HG02840 (cell line): Measurements from ENCODE around the gene PTGIS.
"Not testable (repeated sequence)": the region's sequence is repeated elsewhere in the genome, so short reads cannot be mapped to it uniquely, and the experiment has no call there.

Experiments used
- ATAC-seq: cut with Tn5 transposase; IDR thresholded peaks from one replicate; pipeline ENCODE4 v1.9.1; 2021; ENCODE audit warnings: mild to moderate bottlenecking, moderate library complexity, moderate number of reproducible peaks; ENCODE audit not compliant: unreplicated experiment, low FRiP score

The PTGIS gene

GRCh38 chr20:49579874-49580812 lies 12.2 kb upstream of the PTGIS start:
- no peak for ATAC-seq

GRCh38 chr20:49579195-49579594 lies 11.3 kb upstream of the PTGIS start:
- ATAC-seq = no peak

GRCh38 chr20:49578436-49578835 lies 10.5 kb upstream of the PTGIS start:
- no peak for ATAC-seq

- no peak for ATAC-seq
These were observed 7.7 kb upstream of the PTGIS start for GRCh38 chr20:49575551-49576060.

GRCh38 chr20:49573900-49574416 lies 6.0 kb upstream of the PTGIS start:
- ATAC-seq = no peak

GRCh38 chr20:49572857-49573256 lies 4.9 kb upstream of the PTGIS start:
- no peak for ATAC-seq

GRCh38 chr20:49571553-49571835 lies 3.6 kb upstream of the PTGIS start:
- no peak for ATAC-seq

- ATAC-seq = no peak
These were observed 3.1 kb upstream of the PTGIS start for GRCh38 chr20:49570828-49571552.

- no peak for ATAC-seq
These were observed 2.4 kb upstream of the PTGIS start for GRCh38 chr20:49570161-49570827.

- ATAC-seq = no peak
These were observed 1.6 kb upstream of the PTGIS start for GRCh38 chr20:49569411-49570115.

GRCh38 chr20:49568278-49569151 lies 578 bp upstream of the PTGIS start:
- no peak for ATAC-seq

- no peak for ATAC-seq
These were observed 1.3 kb downstream of the PTGIS start for GRCh38 chr20:49566401-49567364.

- not testable (repeated sequence) for ATAC-seq
These were observed 2.9 kb downstream of the PTGIS start for GRCh38 chr20:49564991-49565390.

GRCh38 chr20:49563015-49563980 lies 4.6 kb downstream of the PTGIS start:
- no peak for ATAC-seq

- no peak for ATAC-seq
These were observed 5.5 kb downstream of the PTGIS start for GRCh38 chr20:49562311-49563014.

- no peak for ATAC-seq
These were observed 6.1 kb downstream of the PTGIS start for GRCh38 chr20:49561806-49562205.
